ENCODE results near the gene IER2. TPM values are rescaled to one million over a fixed set of nuclear protein-coding genes. Genes with fewer than 3 reads are reported as not detected.

Gene IER2
- total RNA-seq, 1 experiment from 2014 or later, result 247 TPM

GRCh38 chr19:13104360-13104847 lies 45.8 kb upstream of the IER2 start:
- RAD21 ChIA-PET (ENCODE audit: low non-redundant PET in 1 of 2, low total read pairs in 2 of 2, uncharacterized antibody in 2 of 2, unreplicated experiment in 2 of 2), result no interaction called here
- peaks cover 3 to 23% of the 10 kb centered on the region in 2 experiments; a peak in 3 of 4 replicates for H3K4me1 ChIP-seq (ENCODE audit: control insufficient read depth in 1 of 2, insufficient read depth in 2 of 2, low read length in 2 of 2)
- BruUV-seq (replicated peaks), result no TSS peak
- H2AFZ ChIP-seq (ENCODE audit: low read depth, low read length, poor library complexity, severe bottlenecking), result no peak overlapping the region
- H3K4me3 ChIP-seq (replicated peaks in 1 of 2; ENCODE audit: low read depth in 1 of 2, low read length in 2 of 2), result no peak overlapping the region
- DNase-seq (ENCODE audit: low read depth, low spot score), result no peak
- CTCF ChIA-PET, result no interaction called here
- H3K36me3 ChIP-seq (ENCODE audit: control insufficient read depth in 1 of 2, insufficient read depth in 2 of 2, low read length in 2 of 2), result peaks cover 0 to 9% of the 10 kb centered on the region in 2 experiments; a peak in 2 of 4 replicates
- no peak overlapping the region for H3K27ac ChIP-seq (ENCODE audit: low read depth, low read length)
- H3K9me2 ChIP-seq (ENCODE audit: insufficient read depth), result no peaks in the 10 kb centered on the region
- intact Hi-C loops (cut with micrococcal nuclease), result no loop called here
- H3K27me3 ChIP-seq (ENCODE audit: insufficient read depth, low read length), result no peaks in the 10 kb centered on the region
- no peaks in the 10 kb centered on the region for H3K9me3 ChIP-seq (ENCODE audit: control insufficient read depth in 1 of 2, insufficient read depth in 1 of 2, low read depth in 1 of 2, low read length in 2 of 2)
- H3K79me2 ChIP-seq (ENCODE audit: insufficient read depth, low read length), result no peaks in the 10 kb centered on the region
- H3K9ac ChIP-seq (ENCODE audit: low read length), result no peak overlapping the region
- POLR2A ChIA-PET, result no interaction called here
- TF ChIP-seq JUND (IDR thresholded peaks at IDR 0.05) (no peak), RAD21 (IDR thresholded peaks at IDR 0.05; ENCODE audit: low read depth) (peak; percentile 34; the same call in 1 of the 2 replicates), FOSL1 (IDR thresholded peaks at IDR 0.05; ENCODE audit: low read depth) (no peak), EGR1 (IDR thresholded peaks at IDR 0.05; ENCODE audit: low read depth) (no peak)
- TF ChIP-seq, protein P1, sequence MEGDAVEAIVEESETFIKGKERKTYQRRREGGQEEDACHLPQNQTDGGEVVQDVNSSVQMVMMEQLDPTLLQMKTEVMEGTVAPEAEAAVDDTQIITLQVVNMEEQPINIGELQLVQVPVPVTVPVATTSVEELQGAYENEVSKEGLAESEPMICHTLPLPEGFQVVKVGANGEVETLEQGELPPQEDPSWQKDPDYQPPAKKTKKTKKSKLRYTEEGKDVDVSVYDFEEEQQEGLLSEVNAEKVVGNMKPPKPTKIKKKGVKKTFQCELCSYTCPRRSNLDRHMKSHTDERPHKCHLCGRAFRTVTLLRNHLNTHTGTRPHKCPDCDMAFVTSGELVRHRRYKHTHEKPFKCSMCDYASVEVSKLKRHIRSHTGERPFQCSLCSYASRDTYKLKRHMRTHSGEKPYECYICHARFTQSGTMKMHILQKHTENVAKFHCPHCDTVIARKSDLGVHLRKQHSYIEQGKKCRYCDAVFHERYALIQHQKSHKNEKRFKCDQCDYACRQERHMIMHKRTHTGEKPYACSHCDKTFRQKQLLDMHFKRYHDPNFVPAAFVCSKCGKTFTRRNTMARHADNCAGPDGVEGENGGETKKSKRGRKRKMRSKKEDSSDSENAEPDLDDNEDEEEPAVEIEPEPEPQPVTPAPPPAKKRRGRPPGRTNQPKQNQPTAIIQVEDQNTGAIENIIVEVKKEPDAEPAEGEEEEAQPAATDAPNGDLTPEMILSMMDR (IDR thresholded peaks at IDR 0.05 in 2 of 3, conservative IDR thresholded peaks at IDR 0.05 in 1 of 3; ENCODE audit: borderline replicate concordance in 1 of 3, insufficient read depth in 1 of 3, low read depth in 2 of 3, low read length in 2 of 3), result peak in 2 of 3 experiments; percentile 54 to 56; a peak in 4 of 6 replicates
- TF ChIP-seq, protein P2, sequence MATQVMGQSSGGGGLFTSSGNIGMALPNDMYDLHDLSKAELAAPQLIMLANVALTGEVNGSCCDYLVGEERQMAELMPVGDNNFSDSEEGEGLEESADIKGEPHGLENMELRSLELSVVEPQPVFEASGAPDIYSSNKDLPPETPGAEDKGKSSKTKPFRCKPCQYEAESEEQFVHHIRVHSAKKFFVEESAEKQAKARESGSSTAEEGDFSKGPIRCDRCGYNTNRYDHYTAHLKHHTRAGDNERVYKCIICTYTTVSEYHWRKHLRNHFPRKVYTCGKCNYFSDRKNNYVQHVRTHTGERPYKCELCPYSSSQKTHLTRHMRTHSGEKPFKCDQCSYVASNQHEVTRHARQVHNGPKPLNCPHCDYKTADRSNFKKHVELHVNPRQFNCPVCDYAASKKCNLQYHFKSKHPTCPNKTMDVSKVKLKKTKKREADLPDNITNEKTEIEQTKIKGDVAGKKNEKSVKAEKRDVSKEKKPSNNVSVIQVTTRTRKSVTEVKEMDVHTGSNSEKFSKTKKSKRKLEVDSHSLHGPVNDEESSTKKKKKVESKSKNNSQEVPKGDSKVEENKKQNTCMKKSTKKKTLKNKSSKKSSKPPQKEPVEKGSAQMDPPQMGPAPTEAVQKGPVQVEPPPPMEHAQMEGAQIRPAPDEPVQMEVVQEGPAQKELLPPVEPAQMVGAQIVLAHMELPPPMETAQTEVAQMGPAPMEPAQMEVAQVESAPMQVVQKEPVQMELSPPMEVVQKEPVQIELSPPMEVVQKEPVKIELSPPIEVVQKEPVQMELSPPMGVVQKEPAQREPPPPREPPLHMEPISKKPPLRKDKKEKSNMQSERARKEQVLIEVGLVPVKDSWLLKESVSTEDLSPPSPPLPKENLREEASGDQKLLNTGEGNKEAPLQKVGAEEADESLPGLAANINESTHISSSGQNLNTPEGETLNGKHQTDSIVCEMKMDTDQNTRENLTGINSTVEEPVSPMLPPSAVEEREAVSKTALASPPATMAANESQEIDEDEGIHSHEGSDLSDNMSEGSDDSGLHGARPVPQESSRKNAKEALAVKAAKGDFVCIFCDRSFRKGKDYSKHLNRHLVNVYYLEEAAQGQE (IDR thresholded peaks at IDR 0.05; ENCODE audit: low read depth), result no peak
- ATAC-seq, result peak; percentile 51
- H3K4me2 ChIP-seq (ENCODE audit: low read length), result no peak overlapping the region
- no peaks in the 10 kb centered on the region for H4K20me1 ChIP-seq (ENCODE audit: insufficient read depth)

All from HCT116 (cell line).